ENCODE measurements around the gene ABHD13. TPM values are rescaled to one million over a fixed set of nuclear protein-coding genes. Genes with fewer than 3 reads are reported as not detected.

The ABHD13 gene
- total RNA-seq, 1 experiment from 2014 or later: 3.4 TPM

DNA sequence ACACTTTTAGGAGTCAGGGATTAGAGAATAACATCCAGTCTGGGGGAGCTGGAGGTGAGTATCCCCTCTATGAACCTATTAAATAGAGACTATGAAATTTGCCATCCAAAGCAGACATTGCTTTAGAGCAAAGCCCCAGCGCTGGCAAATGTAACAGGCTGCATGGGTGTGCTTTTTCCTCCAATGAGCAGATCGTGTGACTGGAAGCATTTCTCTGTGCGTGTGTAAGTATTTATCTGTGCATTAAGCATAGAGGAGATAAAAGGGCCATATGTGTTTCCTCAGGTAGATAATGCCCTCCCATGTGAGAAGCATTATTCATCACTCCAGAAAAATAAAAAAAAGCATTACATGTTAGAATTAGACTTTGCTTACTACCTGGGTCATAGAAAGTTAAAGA, 52.2 kb downstream of the ABHD13 start:
- DNase-seq: no peak
- Mint-ChIP-seq H3K27ac (ENCODE audit: unreplicated experiment) (no peak overlapping the region), H3K4me3 (ENCODE audit: low read depth, unreplicated experiment) (peak overlapping the region; percentile 51), H3K36me3 (ENCODE audit: insufficient read depth, unreplicated experiment) (no peaks in the 10 kb centered on the region), H3K27me3 (ENCODE audit: unreplicated experiment) (no peaks in the 10 kb centered on the region), H3K9me3 (ENCODE audit: low read depth, unreplicated experiment) (no peaks in the 10 kb centered on the region), H3K4me1 (ENCODE audit: low read depth, unreplicated experiment) (no peaks in the 10 kb centered on the region)
- BruUV-seq (replicated peaks): no TSS peak
- intact Hi-C loops (cut with micrococcal nuclease; ENCODE audit: unreplicated experiment): no loop called here
- CTCF ChIA-PET: interaction anchor here (0.6 kb wide), 1 partner anchor 1520 kb away, joined by 3 read pairs; no protein-coding TSS in a partner anchor
- TF ChIP-seq, protein P1, sequence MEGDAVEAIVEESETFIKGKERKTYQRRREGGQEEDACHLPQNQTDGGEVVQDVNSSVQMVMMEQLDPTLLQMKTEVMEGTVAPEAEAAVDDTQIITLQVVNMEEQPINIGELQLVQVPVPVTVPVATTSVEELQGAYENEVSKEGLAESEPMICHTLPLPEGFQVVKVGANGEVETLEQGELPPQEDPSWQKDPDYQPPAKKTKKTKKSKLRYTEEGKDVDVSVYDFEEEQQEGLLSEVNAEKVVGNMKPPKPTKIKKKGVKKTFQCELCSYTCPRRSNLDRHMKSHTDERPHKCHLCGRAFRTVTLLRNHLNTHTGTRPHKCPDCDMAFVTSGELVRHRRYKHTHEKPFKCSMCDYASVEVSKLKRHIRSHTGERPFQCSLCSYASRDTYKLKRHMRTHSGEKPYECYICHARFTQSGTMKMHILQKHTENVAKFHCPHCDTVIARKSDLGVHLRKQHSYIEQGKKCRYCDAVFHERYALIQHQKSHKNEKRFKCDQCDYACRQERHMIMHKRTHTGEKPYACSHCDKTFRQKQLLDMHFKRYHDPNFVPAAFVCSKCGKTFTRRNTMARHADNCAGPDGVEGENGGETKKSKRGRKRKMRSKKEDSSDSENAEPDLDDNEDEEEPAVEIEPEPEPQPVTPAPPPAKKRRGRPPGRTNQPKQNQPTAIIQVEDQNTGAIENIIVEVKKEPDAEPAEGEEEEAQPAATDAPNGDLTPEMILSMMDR (IDR thresholded peaks at IDR 0.05; ENCODE audit: unreplicated experiment): no peak

DNA sequence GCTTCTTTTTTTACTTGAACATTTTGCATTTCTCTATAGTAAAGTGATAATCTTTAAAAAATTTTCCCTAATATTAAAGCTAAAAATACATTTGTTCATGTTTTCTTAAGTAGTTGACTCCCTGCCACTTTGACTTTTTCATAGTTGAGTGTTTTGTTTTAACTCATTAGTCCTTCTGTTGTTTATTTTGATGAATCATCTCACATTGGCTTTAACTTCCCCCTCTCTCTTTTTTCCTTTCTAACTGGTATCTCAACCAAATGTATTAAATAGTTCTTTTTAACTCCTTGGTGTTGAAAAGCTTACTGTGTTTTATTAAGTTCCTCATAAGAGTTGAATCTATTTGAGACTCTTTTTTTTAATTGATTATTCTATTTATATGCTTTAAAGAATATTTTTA, 54.1 kb downstream of the ABHD13 start:
- BruUV-seq (replicated peaks): no TSS peak
- no peaks in the 10 kb centered on the region for H3K9me3 Mint-ChIP-seq (ENCODE audit: low read depth, unreplicated experiment)
- CTCF ChIA-PET: no interaction called here

DNA sequence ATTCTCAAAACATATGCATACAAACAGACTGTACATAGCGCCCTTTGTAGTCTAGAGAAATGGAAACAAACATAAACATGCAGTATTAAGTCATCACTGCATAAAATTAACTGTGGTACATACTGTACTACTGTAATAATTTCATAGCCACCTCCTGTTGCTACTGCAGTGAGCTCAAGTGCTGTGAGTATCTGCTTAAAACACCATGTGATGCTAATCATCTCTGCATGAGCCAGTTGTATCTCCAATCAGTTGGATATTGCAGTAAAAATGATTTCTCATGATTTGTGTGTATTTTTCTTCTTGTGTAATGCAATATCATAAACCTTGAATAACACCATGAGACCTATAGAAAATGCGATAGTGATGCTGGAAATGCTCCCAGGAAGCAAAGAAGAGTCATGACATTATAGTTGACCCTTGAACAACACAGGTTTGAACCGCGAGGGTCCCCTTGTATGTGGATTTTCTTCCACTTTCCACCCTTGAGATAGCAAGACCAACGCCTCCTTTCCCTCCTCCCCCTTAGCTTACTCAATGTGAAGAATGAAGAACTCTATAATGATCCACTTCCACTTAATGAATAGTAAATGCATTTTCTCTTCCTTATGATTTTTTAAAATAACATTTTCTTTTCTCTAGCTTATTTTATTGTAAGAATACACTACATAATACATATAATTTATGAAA, 55.4 kb downstream of the ABHD13 start:
- no peak overlapping the region for H3K4me3 Mint-ChIP-seq (ENCODE audit: low read depth, unreplicated experiment)
- BruUV-seq (replicated peaks): no TSS peak
- no peaks in the 10 kb centered on the region for H3K36me3 Mint-ChIP-seq (ENCODE audit: insufficient read depth, unreplicated experiment)
- no peak for DNase-seq
- intact Hi-C loops (cut with micrococcal nuclease; ENCODE audit: unreplicated experiment): no loop called here
- no peak overlapping the region for H3K27ac Mint-ChIP-seq (ENCODE audit: unreplicated experiment)
- CTCF ChIA-PET: no interaction called here
- no peaks in the 10 kb centered on the region for H3K9me3 Mint-ChIP-seq (ENCODE audit: low read depth, unreplicated experiment)
- TF ChIP-seq, protein P1 (IDR thresholded peaks at IDR 0.05; ENCODE audit: unreplicated experiment): no peak
- H3K27me3 Mint-ChIP-seq (ENCODE audit: unreplicated experiment): no peaks in the 10 kb centered on the region
- H3K4me1 Mint-ChIP-seq (ENCODE audit: low read depth, unreplicated experiment): no peaks in the 10 kb centered on the region

More for the DNA sequence above, 54.1 kb downstream of the ABHD13 start:
- H3K27ac Mint-ChIP-seq (ENCODE audit: unreplicated experiment): no peak overlapping the region
- no peak overlapping the region for H3K4me3 Mint-ChIP-seq (ENCODE audit: low read depth, unreplicated experiment)
- intact Hi-C loops (cut with micrococcal nuclease; ENCODE audit: unreplicated experiment): no loop called here
- TF ChIP-seq, protein P1 (IDR thresholded peaks at IDR 0.05; ENCODE audit: unreplicated experiment): no peak
- no peaks in the 10 kb centered on the region for H3K4me1 Mint-ChIP-seq (ENCODE audit: low read depth, unreplicated experiment)
- H3K36me3 Mint-ChIP-seq (ENCODE audit: insufficient read depth, unreplicated experiment): no peaks in the 10 kb centered on the region
- no peak for DNase-seq
- no peaks in the 10 kb centered on the region for H3K27me3 Mint-ChIP-seq (ENCODE audit: unreplicated experiment)

DNA sequence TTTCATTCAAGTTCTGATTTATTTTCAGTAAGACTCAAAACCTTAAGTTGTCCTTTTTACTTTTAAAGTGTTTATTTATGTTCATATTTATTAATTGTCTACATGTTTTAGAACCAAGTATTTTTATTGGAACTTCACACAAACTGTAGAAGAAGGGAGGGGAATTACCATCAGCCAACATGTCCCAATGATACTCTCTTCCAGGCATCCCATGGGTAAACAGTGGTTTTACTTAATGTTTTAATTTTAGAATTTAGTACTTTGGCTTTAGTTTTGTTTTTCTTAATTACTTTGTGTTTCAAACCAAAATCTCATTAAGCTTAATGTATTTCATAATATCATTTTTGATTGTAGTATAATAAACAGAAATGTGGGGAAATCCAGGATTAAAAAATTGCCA, 56.5 kb downstream of the ABHD13 start:
- no peaks in the 10 kb centered on the region for H3K4me1 Mint-ChIP-seq (ENCODE audit: low read depth, unreplicated experiment)
- no peaks in the 10 kb centered on the region for H3K9me3 Mint-ChIP-seq (ENCODE audit: low read depth, unreplicated experiment)
- H3K4me3 Mint-ChIP-seq (ENCODE audit: low read depth, unreplicated experiment): no peak overlapping the region
- no peak for DNase-seq
- no peaks in the 10 kb centered on the region for H3K27me3 Mint-ChIP-seq (ENCODE audit: unreplicated experiment)
- no peaks in the 10 kb centered on the region for H3K36me3 Mint-ChIP-seq (ENCODE audit: insufficient read depth, unreplicated experiment)
- intact Hi-C loops (cut with micrococcal nuclease; ENCODE audit: unreplicated experiment): no loop called here
- H3K27ac Mint-ChIP-seq (ENCODE audit: unreplicated experiment): no peak overlapping the region
- CTCF ChIA-PET: no interaction called here
- TF ChIP-seq, protein P1 (IDR thresholded peaks at IDR 0.05; ENCODE audit: unreplicated experiment): no peak
- BruUV-seq (replicated peaks): no TSS peak
